HL-60 (cell line): ENCODE measurements around the gene BRF1.

Experiments used
- CTCF ChIP-seq: IDR thresholded peaks from one replicate; pipeline ENCODE4 v1.5.1; 2011; ENCODE audit warnings: low read length, control low read depth, inconsistent platforms; ENCODE audit not compliant: insufficient read depth
- POLR2AphosphoS5 ChIP-seq: IDR thresholded peaks from 2 replicates; pipeline ENCODE4 v1.6.1; 2012; ENCODE audit warnings: low read depth

DNA sequence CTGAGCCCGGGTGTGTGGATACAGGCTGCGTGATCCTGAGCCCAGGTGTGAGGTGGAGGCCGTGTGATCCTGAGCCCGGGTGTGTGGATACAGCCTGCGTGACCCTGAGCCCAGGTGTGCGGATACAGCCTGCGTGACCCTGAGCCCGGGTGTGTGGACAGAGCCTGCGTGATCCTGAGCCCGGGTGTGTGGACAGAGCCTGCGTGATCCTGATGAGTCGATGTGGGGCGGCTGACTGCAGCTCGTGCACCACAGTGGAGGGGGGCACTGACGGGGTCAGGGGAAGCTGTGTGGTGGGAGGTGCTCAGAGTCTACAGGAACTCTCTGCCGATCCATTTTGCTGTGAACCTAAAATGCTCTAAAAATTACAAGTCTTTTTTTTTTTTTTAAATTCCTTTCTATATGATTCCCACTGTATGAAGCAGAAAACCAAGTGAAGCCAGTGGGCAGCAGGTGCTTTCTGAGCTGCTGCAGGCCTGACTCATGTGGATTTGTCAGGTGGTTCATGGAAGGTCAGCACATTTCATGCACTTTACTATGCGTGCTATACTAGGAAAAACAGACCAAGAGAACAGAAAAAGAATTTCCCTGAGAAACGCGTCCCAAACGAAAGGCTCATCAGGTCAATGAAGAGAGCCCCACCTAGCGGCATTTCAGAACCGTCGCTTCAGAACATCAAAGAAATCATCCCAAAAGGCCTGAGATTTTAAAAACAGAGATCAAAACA is 19.3 kb downstream of the BRF1 start:
- TF ChIP-seq POLR2AphosphoS5 (no peak), CTCF (peak; percentile 67)
